D721Med (cell line): ENCODE measurements around the gene UMAD1.

Experiments
- DNase-seq: peaks from one replicate; pipeline ENCODE4 v3.0.0; 2011; ENCODE audit warnings: low spot score; ENCODE audit not compliant: insufficient read length
- FAIRE-seq: peaks from 2 replicates; lab custom pipeline; 2011; peaks lifted over from hg19 to GRCh38; lab: Jason Lieb, UNC
- TF ChIP-seq, protein P1 (sequence below): IDR thresholded peaks from 2 replicates; pipeline ENCODE4 v1.5.1; 2012; ENCODE audit warnings: mild to moderate bottlenecking, control low read depth; ENCODE audit not compliant: insufficient read depth; ENCODE audit errors: missing control alignments

The UMAD1 gene

DNA sequence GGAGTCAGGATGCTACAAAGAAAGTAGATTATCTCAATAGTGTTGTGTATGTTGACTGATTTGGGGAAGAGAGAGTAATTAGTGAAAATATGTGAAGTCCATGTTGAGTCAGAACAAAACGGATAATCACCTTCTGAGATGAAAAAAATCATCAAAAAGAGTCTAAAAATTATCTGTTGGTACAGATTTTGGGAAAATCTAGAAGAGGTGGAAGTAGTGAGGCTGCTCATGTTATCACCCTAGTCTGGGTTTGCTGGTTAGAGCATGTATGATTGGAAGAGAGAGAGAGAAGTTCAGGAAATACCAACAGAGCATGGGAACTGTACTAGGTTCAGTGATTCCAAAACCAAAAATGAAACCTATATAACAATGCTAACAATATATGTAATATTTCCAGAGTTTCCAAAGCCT, 65.6 kb downstream of the UMAD1 start:
- no peak for FAIRE-seq
- DNase-seq: no peak
- TF ChIP-seq, protein P1, sequence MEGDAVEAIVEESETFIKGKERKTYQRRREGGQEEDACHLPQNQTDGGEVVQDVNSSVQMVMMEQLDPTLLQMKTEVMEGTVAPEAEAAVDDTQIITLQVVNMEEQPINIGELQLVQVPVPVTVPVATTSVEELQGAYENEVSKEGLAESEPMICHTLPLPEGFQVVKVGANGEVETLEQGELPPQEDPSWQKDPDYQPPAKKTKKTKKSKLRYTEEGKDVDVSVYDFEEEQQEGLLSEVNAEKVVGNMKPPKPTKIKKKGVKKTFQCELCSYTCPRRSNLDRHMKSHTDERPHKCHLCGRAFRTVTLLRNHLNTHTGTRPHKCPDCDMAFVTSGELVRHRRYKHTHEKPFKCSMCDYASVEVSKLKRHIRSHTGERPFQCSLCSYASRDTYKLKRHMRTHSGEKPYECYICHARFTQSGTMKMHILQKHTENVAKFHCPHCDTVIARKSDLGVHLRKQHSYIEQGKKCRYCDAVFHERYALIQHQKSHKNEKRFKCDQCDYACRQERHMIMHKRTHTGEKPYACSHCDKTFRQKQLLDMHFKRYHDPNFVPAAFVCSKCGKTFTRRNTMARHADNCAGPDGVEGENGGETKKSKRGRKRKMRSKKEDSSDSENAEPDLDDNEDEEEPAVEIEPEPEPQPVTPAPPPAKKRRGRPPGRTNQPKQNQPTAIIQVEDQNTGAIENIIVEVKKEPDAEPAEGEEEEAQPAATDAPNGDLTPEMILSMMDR: no peak

DNA sequence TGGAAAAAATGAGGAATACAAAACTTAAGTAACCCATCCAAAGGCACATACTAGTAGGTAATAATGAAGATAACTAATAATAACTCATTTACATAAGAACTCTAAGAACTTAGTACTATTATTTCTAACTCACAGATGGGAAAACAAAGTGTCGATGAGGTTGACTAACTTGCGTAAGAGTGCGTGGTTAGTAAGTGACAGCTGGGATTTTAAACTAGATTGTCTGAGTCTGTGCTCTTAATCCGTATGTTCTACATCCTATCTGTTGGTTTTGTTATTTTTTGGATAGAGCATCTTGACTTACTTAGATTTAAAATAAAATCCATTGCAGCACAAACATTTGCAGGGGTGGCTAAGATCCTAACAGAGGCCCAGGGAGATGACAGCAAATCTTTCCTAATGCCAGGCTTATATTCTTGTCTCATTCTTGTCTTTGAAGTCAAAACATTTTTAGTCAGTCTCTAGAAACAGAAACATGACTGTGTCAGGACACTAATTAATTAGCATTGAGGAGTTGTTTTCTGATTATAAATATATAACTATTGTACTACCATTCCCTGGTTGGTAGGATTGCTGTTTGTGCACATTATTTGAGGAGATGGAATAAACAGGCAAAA, 66.1 kb downstream of the UMAD1 start:
- TF ChIP-seq, protein P1: no peak
- DNase-seq (no peak), FAIRE-seq (peak; percentile 88)

DNA sequence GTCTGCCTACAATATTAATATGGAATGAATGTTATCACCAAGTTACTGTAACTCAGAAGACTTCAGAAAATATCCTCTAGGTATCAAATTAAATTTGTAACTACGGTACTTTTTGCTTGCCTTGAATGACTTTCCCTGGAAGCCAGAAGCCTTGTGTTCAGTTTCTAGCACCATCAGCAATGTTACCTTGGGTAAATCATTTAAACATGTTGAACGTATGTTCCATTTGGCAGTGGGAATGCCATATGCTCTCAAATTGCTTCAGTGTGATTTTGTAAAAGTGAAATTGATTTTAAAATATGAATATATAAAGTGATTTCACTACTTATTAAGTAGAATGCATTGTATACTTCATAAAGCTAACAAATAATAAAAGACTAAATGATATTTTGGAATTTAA, 66.7 kb downstream of the UMAD1 start:
- TF ChIP-seq, protein P1: no peak
- DNase-seq: no peak
- FAIRE-seq: peak; percentile 74

DNA sequence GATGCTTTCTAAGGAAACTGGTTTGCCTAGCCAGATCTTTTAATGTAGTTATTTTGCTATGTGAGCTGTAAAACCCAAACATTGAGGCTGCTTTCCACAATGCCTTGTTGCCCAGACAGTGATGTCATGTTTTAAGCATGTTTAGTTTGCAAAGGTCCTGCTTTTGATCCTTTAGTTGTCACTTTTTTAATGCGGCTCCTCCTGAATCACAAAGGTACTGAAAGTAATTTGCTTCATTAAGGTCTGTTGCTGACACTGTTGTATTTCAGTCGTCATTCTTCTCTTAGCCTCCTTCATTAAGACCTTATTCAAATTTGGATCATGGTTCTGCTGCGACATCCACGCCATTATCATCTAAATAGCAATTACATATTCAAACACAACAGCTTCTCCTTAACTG, 67.3 kb downstream of the UMAD1 start:
- FAIRE-seq (peak; percentile 80), DNase-seq (no peak)
- TF ChIP-seq, protein P1: no peak

DNA sequence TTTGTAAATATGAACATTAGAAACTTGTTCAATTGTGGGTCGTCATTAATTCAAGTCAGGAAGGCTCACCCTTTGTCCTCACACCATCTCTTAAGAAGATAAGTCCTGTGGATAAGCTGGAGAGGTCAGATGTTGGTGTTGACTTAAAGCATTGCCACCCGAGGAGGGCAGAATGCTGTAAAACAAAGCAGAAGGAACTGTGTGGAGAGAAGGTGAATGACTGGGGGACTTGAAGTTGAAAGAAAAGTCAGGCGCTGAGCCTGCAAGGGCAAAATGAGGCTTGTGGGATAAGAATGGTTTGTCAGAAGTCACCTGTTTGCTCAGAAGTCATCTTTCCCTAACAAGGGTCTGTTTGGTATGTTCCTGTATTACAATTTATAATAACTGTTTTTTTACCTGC, 68.7 kb downstream of the UMAD1 start:
- TF ChIP-seq, protein P1: no peak
- peak; percentile 94 for FAIRE-seq
- DNase-seq: no peak

DNA sequence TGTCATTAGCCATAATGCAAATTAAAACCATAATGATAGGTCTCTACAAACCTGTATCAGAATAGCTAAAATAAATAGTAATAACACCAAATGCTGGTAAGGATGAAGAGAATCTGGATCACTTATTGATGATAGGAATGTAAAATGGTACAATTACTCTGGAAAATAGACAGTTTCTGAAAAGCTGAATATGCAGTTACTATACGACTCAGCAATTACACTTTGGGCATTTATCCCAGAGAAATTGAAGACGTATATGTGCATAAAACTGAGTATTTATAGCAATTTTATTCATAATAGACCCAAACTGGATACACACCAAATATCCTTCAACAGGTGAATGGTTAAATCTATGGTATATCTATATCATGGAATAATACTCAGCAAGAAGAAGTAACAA, 69.9 kb downstream of the UMAD1 start:
- TF ChIP-seq, protein P1: no peak
- no peak for DNase-seq
- FAIRE-seq: no peak

DNA sequence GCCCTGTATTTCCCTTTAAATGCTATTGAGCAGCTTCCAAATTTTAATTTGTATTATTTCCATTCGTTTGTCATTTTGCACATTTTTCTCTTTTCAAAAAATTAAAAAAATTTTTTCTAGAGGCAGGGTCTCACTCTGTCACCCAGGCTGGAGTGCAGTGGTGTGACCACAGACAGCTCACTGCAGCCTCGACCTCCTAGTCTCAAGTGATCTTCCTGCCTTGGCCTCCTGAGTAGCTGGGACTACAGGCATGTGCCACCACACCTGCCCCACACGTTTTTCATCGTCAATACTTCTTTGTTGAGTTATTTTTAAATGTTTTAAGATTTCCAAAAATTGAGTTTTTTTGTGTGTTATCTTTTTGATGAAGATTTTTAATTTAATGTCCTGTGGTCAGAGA, 73.2 kb downstream of the UMAD1 start:
- TF ChIP-seq, protein P1: no peak

More for the DNA sequence above, 73.2 kb downstream of the UMAD1 start:
- DNase-seq (no peak), FAIRE-seq (no peak)
